Astrocyte of the spinal cord (primary cell): Measurements from ENCODE around the gene CLASP1.

ENCODE experiments used
- DNase-seq: peaks from one replicate; pipeline ENCODE4 v3.0.0; 2011; ENCODE audit warnings: low read depth, low spot score
- H3K4me3 ChIP-seq: 2 replicates; pipeline ENCODE4 v1.5.1; 2011; ENCODE audit warnings: low read depth, mild to moderate bottlenecking, low read length, moderate library complexity
- CTCF ChIP-seq: IDR thresholded peaks from 2 replicates; pipeline ENCODE4 v1.5.1; 2012; ENCODE audit warnings: low read depth, mild to moderate bottlenecking, low read length, inconsistent platforms
- in situ Hi-C: cut with HindIII; loops from 2 replicates; pipeline ENCODE4 v1.10.0; 2017; ENCODE audit warnings: low sequenced_read_pairs

CLASP1 gene

GRCh38 chr2:121456325-121456724 lies 192.9 kb downstream of the CLASP1 start:
- H3K4me3 ChIP-seq: no peak overlapping the region
- in situ Hi-C loops: no loop called here
- TF ChIP-seq CTCF: no peak
- DNase-seq: no peak

- no peak for DNase-seq
- in situ Hi-C loops: no loop called here
- no peak overlapping the region for H3K4me3 ChIP-seq
- no peak for TF ChIP-seq CTCF
These were observed 193.8 kb downstream of the CLASP1 start for GRCh38 chr2:121455446-121455845.

- H3K4me3 ChIP-seq: no peak overlapping the region
- in situ Hi-C loops: no loop called here
- TF ChIP-seq CTCF: no peak
- no peak for DNase-seq
These were observed 194.6 kb downstream of the CLASP1 start for GRCh38 chr2:121454549-121455090.

- H3K4me3 ChIP-seq: no peak overlapping the region
- DNase-seq: no peak
- in situ Hi-C loops: no loop called here
- TF ChIP-seq CTCF: no peak
These were observed 197.9 kb downstream of the CLASP1 start for GRCh38 chr2:121451398-121451797.

GRCh38 chr2:121450301-121450700 lies 199.0 kb downstream of the CLASP1 start:
- DNase-seq: no peak
- TF ChIP-seq CTCF: no peak
- H3K4me3 ChIP-seq: no peak overlapping the region
- in situ Hi-C loops: no loop called here

- in situ Hi-C loops: no loop called here
- TF ChIP-seq CTCF: no peak
- no peak overlapping the region for H3K4me3 ChIP-seq
- DNase-seq: no peak
These were observed 202.5 kb downstream of the CLASP1 start for GRCh38 chr2:121446647-121447241.
